Mucosa of rectum (tissue), 2 donors: Measurements from ENCODE around the gene VWA3B.
"Not testable (repeated sequence)": the region's sequence is repeated elsewhere in the genome, so short reads cannot be mapped to it uniquely, and the experiment has no call there.

Source experiments
- H3K27ac ChIP-seq, 2 donors: one replicate each; pipeline ENCODE4 v1.7.0; 2013; ENCODE audit warnings: inconsistent platforms in 2 of 2, low read depth in 2 of 2, low read length in 2 of 2
- H3K27me3 ChIP-seq, 2 donors: one replicate each; pipeline ENCODE4 v1.7.0; 2013; ENCODE audit warnings: low read length in 2 of 2; ENCODE audit not compliant: control insufficient read depth in 2 of 2, insufficient read depth in 2 of 2
- H3K36me3 ChIP-seq, 2 donors: one replicate each; pipeline ENCODE4 v1.7.0; 2013; ENCODE audit warnings: low read length in 2 of 2; ENCODE audit not compliant: control insufficient read depth in 2 of 2, insufficient read depth in 2 of 2
- H3K4me1 ChIP-seq, 2 donors: one replicate each; pipeline ENCODE4 v1.7.0; 2013; ENCODE audit warnings: low read length in 2 of 2, mild to moderate bottlenecking in 1 of 2; ENCODE audit not compliant: control insufficient read depth in 2 of 2, insufficient read depth in 2 of 2
- H3K4me3 ChIP-seq, 2 donors: one replicate each; pipeline ENCODE4 v1.7.0; 2013; ENCODE audit warnings: low read length in 2 of 2
- H3K9ac ChIP-seq, 2 donors: one replicate each; pipeline ENCODE4 v1.7.0; 2013; ENCODE audit warnings: low read length in 2 of 2, low read depth in 1 of 2, mild to moderate bottlenecking in 1 of 2
- H3K9me3 ChIP-seq, 2 donors: one replicate each; pipeline ENCODE4 v1.7.0; 2013; ENCODE audit warnings: low read length in 2 of 2; ENCODE audit not compliant: control insufficient read depth in 2 of 2
- donor health status: healthy.
- donor health status: Normal muscosa, but diverticular disease.

VWA3B gene

GRCh38 chr2:98301469-98301868 is 214.5 kb downstream of the VWA3B start:
- H3K4me3 ChIP-seq, result no peak overlapping the region
- H3K9ac ChIP-seq, result no peak overlapping the region
- H3K36me3 ChIP-seq, result no peaks in the 10 kb centered on the region
- H3K4me1 ChIP-seq, result peaks cover 15 to 24% of the 10 kb centered on the region in 2 donors
- peaks cover 0 to 5% of the 10 kb centered on the region in 2 donors for H3K27me3 ChIP-seq
- H3K27ac ChIP-seq, result no peak overlapping the region
- H3K9me3 ChIP-seq, result no peaks in the 10 kb centered on the region

DNA sequence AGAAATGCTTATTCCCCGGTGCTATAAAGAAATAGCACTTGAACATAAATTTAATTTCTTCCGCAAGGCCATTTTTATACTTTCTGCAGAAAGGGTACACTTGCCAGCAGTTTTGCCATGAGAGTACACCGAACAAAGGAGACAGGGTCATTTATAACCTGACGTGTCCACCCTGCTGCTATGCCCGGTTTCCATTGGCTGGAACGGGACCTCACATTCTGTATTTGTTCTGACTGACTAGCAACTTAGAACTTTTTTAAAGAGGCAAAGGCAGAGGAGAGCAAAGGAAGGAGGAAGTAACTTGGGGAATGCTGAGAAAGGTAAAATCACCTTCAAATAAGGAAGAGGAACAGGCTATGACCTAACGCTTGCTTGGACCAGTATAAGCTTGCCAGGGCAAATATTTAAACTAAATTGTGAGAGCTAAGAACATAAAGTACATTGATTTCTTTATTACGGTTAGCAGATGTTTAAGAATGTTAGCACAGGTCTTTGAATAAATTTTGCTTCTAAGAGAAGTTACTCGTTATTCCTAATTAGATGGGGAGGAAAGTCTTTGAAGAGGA is 220.2 kb downstream of the VWA3B start:
- H3K36me3 ChIP-seq, H3K27me3 ChIP-seq, H3K4me3 ChIP-seq, H3K9me3 ChIP-seq: not testable (repeated sequence)
- Histone ChIP-seq H3K27ac (peak overlapping the region; percentile 82 to 88), H3K9ac (peak overlapping the region in 1 of 2 donors; percentile 39), H3K4me1 (peaks cover 8 to 10% of the 10 kb centered on the region in 2 donors)

- Histone ChIP-seq H3K9ac (peak overlapping the region; percentile 5 to 38), H3K36me3 (no peaks in the 10 kb centered on the region), H3K9me3 (no peaks in the 10 kb centered on the region), H3K4me1 (peaks cover 8 to 10% of the 10 kb centered on the region in 2 donors), H3K4me3 (peak overlapping the region in 1 of 2 donors; percentile 3), H3K27me3 (peaks cover 0 to 7% of the 10 kb centered on the region in 2 donors), H3K27ac (peak overlapping the region; percentile 49 to 82)
These were observed 221.1 kb downstream of the VWA3B start for GRCh38 chr2:98308068-98308467.

DNA sequence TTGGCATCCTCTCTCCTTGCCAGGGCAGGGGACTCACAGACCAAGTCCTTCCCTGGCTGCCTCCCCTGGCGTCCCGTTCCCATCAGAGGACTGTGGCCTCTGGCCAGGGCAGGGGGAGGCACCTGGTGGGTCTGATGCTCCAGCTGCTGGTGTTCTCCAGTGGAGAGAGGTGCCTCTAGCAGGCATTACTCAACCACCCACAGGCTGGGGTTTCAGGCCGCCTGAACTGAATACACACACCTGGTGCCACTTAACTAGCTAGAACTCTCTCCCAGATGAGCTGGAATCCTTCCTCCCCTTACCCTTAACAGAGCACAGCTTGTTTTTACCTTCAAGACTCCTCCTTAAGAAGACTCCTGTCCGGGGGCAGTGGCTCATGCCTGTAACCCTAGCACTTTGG is 221.6 kb downstream of the VWA3B start:
- no peaks in the 10 kb centered on the region for H3K9me3 ChIP-seq
- peaks cover 8 to 10% of the 10 kb centered on the region in 2 donors for H3K4me1 ChIP-seq
- peak overlapping the region; percentile 49 to 82 for H3K27ac ChIP-seq
- no peak overlapping the region for H3K4me3 ChIP-seq
- no peaks in the 10 kb centered on the region for H3K36me3 ChIP-seq
- H3K9ac ChIP-seq, result peak overlapping the region; percentile 5 to 38
- H3K27me3 ChIP-seq, result peaks cover 0 to 7% of the 10 kb centered on the region in 2 donors

DNA sequence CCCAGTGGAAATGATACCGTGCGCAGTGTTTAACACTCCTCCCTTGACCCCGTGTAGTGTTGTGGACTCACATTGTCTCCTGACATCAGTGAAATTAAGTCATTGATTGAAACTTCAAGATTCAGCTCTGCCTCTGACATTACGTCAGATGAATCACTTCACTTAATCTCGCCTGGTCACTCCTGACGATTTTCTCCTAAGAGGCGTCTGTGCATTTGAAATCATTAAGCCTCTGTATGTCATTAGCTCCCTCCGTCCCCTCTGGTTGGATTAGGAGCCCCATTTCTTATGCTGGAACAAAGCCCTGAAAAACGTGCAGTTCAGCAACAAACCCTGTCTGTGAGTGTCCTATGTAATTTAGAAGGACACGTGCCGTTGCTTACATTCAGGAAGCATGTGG is 222.6 kb downstream of the VWA3B start:
- no peaks in the 10 kb centered on the region for H3K9me3 ChIP-seq
- H3K4me1 ChIP-seq, result peaks cover 8 to 10% of the 10 kb centered on the region in 2 donors
- H3K36me3 ChIP-seq, result no peaks in the 10 kb centered on the region
- H3K27ac ChIP-seq, result no peak overlapping the region
- H3K27me3 ChIP-seq, result peaks cover 0 to 4% of the 10 kb centered on the region in 2 donors
- no peak overlapping the region for H3K4me3 ChIP-seq
- H3K9ac ChIP-seq, result no peak overlapping the region

DNA sequence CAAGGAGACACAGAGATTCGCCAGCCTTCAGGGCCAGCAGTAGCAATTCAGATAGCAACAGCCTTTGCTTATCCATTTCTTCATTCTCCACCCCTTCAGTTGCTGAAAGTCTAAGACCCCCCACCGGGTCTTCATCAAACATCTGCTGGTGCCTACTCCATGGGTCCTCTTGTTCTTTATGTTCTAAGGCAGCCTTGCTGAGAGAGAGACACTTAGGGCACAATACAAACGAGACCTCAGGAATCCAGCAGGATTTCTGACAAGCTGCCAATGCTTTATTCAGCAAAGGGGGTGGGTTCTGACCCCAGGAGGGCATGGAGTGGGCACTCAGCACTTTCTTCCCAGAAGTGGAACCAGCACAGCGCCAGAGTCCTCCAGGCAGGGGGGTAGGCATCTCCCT is 223.0 kb downstream of the VWA3B start:
- Histone ChIP-seq H3K4me1 (peaks cover 8 to 10% of the 10 kb centered on the region in 2 donors), H3K36me3 (no peaks in the 10 kb centered on the region), H3K9me3 (no peaks in the 10 kb centered on the region), H3K9ac (no peak overlapping the region), H3K27ac (no peak overlapping the region), H3K27me3 (peaks cover 0 to 2% of the 10 kb centered on the region in 2 donors), H3K4me3 (no peak overlapping the region)

GRCh38 chr2:98311090-98311489 is 224.1 kb downstream of the VWA3B start:
- H3K4me1 ChIP-seq, result peaks cover 8 to 10% of the 10 kb centered on the region in 2 donors
- H3K36me3 ChIP-seq, result no peaks in the 10 kb centered on the region
- H3K4me3 ChIP-seq, result no peak overlapping the region
- H3K9me3 ChIP-seq, result no peaks in the 10 kb centered on the region
- H3K27me3 ChIP-seq, result peaks cover 0 to 2% of the 10 kb centered on the region in 2 donors
- H3K27ac ChIP-seq, result no peak overlapping the region
- H3K9ac ChIP-seq, result no peak overlapping the region

GRCh38 chr2:98311771-98312545 is 225.0 kb downstream of the VWA3B start:
- H3K4me3 ChIP-seq, result no peak overlapping the region
- no peaks in the 10 kb centered on the region for H3K36me3 ChIP-seq
- no peak overlapping the region for H3K27ac ChIP-seq
- no peaks in the 10 kb centered on the region for H3K9me3 ChIP-seq
- H3K4me1 ChIP-seq, result peaks cover 8 to 10% of the 10 kb centered on the region in 2 donors
- H3K9ac ChIP-seq, result no peak overlapping the region
- peaks cover 0 to 2% of the 10 kb centered on the region in 2 donors for H3K27me3 ChIP-seq

DNA sequence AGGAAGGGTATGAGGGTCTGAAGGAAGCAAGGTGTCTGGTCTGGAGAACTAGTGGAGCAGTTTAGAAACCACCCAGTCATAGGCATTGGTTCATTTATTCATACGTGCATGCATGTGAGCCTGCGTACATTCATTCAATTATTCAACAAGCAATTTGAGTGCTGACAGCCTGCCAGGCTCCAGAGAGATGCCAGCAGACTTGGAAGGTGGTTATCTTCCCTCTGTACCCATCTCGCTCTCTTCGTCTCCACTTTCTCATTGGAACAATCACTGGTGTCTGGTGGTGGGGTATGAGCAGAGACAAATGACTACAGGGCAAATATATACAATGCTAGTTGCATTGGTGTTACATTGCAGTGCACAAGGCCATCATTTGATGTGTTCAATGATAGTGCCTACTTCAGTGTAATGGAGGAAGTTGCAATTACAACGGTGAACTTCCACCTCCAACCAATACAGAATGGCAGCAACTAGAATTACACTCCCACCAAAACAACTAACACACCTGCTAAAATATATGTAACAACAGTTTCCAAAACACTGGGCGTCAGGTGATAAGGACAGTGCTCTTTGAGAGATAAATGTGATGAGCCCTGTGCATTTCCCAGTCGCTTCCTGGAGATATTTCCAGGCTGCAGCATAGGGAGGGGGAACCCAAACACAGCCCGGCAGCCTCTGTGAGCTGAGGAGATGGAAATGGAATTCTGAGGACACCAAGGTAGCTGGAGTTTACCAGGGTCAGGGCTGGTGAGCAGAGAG is 226.7 kb downstream of the VWA3B start:
- no peaks in the 10 kb centered on the region for H3K4me1 ChIP-seq
- no peak overlapping the region for H3K9ac ChIP-seq
- H3K9me3 ChIP-seq, result no peaks in the 10 kb centered on the region
- peaks cover 0 to 2% of the 10 kb centered on the region in 2 donors for H3K27me3 ChIP-seq
- H3K27ac ChIP-seq, result no peak overlapping the region
- H3K36me3 ChIP-seq, result no peaks in the 10 kb centered on the region
- no peak overlapping the region for H3K4me3 ChIP-seq

- H3K4me1 ChIP-seq, result no peaks in the 10 kb centered on the region
- peaks cover 0 to 2% of the 10 kb centered on the region in 2 donors for H3K27me3 ChIP-seq
- no peak overlapping the region for H3K4me3 ChIP-seq
- no peak overlapping the region for H3K9ac ChIP-seq
- H3K9me3 ChIP-seq, result no peaks in the 10 kb centered on the region
- H3K27ac ChIP-seq, result no peak overlapping the region
- H3K36me3 ChIP-seq, result no peaks in the 10 kb centered on the region
These were observed 227.3 kb downstream of the VWA3B start for GRCh38 chr2:98314251-98314650.
